HEK293 (cell line): Measurements from ENCODE around the gene AP1S2.

Experiments
- ATF2 ChIP-seq: fragments of 450-650 bp; formaldehyde crosslinking; IDR thresholded peaks from 2 replicates; pipeline ENCODE4 v1.5.1; 2016; ENCODE audit warnings: missing biosample characterization, missing genetic modification characterization, low read depth
- CTCF ChIP-seq: fragments of 450-650 bp; formaldehyde crosslinking; IDR thresholded peaks from 2 replicates; pipeline ENCODE4 v1.5.1; 2016; ENCODE audit warnings: missing biosample characterization, missing genetic modification characterization
- HOXA7 ChIP-seq: sonication (generic); formaldehyde crosslinking; IDR thresholded peaks from 2 replicates; pipeline ENCODE4 v1.8.1; 2022; ENCODE audit warnings: missing genetic modification reagents, borderline replicate concordance
- REST ChIP-seq: fragments of 450-650 bp; formaldehyde crosslinking; IDR thresholded peaks from 2 replicates; pipeline ENCODE4 v1.5.1; 2016; ENCODE audit warnings: missing biosample characterization, missing genetic modification characterization
- SETDB1 ChIP-seq: IDR thresholded peaks from one replicate; pipeline ENCODE4 v1.6.1; 2017; ENCODE audit warnings: mild to moderate bottlenecking, low read length, moderate library complexity, mixed read lengths; ENCODE audit not compliant: insufficient read length
- YY1 ChIP-seq: fragments of 450-650 bp; formaldehyde crosslinking; IDR thresholded peaks from 2 replicates; pipeline ENCODE4 v1.5.1; 2018; ENCODE audit warnings: missing biosample characterization, missing genetic modification characterization
- ZNF132 ChIP-seq: fragments of 450-650 bp; formaldehyde crosslinking; IDR thresholded peaks from 2 replicates; pipeline ENCODE4 v1.5.1; 2017; ENCODE audit warnings: missing biosample characterization, missing genetic modification characterization, borderline replicate concordance
- ZNF138 ChIP-seq: fragments of 450-650 bp; formaldehyde crosslinking; IDR thresholded peaks from 2 replicates; pipeline ENCODE4 v1.5.1; 2016; ENCODE audit warnings: missing biosample characterization, missing genetic modification characterization, borderline replicate concordance
- ZNF416 ChIP-seq: fragments of 450-650 bp; formaldehyde crosslinking; IDR thresholded peaks from 2 replicates; pipeline ENCODE4 v1.5.1; 2016; ENCODE audit warnings: missing biosample characterization, missing genetic modification characterization
- ZNF768 ChIP-seq: fragments of 450-650 bp; formaldehyde crosslinking; IDR thresholded peaks from 2 replicates; pipeline ENCODE4 v1.5.1; 2018; ENCODE audit warnings: missing biosample characterization, mild to moderate bottlenecking, missing genetic modification characterization
- ZNF792 ChIP-seq: fragments of 450-650 bp; formaldehyde crosslinking; IDR thresholded peaks from 2 replicates; pipeline ENCODE4 v1.5.1; 2016; ENCODE audit warnings: missing biosample characterization, missing genetic modification characterization
- TF ChIP-seq, protein P1 (sequence below): fragments of 450-650 bp; formaldehyde crosslinking; IDR thresholded peaks from 2 replicates; pipeline ENCODE4 v1.5.1; 2016; ENCODE audit warnings: missing biosample characterization, missing genetic modification characterization, borderline replicate concordance
- TF ChIP-seq, protein P2 (sequence below): sonication (generic); formaldehyde crosslinking; IDR thresholded peaks from 2 replicates; pipeline ENCODE4 v1.8.1; 2022; ENCODE audit warnings: mild to moderate bottlenecking, moderate library complexity, missing genetic modification reagents
- TF ChIP-seq, protein P3 (sequence below): fragments of 450-650 bp; formaldehyde crosslinking; IDR thresholded peaks from 2 replicates; pipeline ENCODE4 v1.5.1; 2016; ENCODE audit warnings: missing biosample characterization, missing genetic modification characterization

DNA sequence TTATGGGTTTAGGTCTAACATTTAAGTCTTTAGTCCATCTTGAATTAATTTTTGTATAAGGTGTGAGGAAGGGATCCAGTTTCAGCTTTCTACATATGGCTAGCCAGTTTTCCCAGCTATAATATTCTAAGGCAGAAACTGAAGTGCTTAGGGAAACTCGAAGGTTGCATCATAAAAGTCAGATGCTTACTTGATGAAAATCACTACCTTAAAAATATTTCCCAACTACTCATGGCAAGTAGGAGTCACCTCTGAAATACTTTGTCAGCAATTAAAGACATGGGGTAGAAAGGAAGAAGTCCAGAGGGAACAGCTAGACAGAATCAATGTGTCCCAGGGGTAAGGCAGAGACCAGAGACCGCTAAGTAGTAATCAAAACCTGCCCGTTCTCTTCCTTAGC lies 6.3 kb upstream of the AP1S2 start:
- TF ChIP-seq, protein P1, sequence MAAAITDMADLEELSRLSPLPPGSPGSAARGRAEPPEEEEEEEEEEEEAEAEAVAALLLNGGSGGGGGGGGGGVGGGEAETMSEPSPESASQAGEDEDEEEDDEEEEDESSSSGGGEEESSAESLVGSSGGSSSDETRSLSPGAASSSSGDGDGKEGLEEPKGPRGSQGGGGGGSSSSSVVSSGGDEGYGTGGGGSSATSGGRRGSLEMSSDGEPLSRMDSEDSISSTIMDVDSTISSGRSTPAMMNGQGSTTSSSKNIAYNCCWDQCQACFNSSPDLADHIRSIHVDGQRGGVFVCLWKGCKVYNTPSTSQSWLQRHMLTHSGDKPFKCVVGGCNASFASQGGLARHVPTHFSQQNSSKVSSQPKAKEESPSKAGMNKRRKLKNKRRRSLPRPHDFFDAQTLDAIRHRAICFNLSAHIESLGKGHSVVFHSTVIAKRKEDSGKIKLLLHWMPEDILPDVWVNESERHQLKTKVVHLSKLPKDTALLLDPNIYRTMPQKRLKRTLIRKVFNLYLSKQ (tag by site-specific recombination): no peak
- TF ChIP-seq SETDB1 (no peak), ZNF132 (tag by site-specific recombination) (no peak), ZNF792 (tag by site-specific recombination) (no peak), CTCF (tag by site-specific recombination) (no peak), ATF2 (no peak), YY1 (tag by site-specific recombination) (no peak), HOXA7 (CRISPR knock-in tag) (no peak), ZNF768 (no peak), ZNF416 (no peak), REST (no peak), ZNF138 (tag by site-specific recombination) (no peak)
- TF ChIP-seq, protein P2, sequence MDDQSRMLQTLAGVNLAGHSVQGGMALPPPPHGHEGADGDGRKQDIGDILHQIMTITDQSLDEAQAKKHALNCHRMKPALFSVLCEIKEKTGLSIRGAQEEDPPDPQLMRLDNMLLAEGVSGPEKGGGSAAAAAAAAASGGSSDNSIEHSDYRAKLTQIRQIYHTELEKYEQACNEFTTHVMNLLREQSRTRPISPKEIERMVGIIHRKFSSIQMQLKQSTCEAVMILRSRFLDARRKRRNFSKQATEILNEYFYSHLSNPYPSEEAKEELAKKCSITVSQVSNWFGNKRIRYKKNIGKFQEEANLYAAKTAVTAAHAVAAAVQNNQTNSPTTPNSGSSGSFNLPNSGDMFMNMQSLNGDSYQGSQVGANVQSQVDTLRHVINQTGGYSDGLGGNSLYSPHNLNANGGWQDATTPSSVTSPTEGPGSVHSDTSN (CRISPR knock-in tag): no peak
- TF ChIP-seq, protein P3, sequence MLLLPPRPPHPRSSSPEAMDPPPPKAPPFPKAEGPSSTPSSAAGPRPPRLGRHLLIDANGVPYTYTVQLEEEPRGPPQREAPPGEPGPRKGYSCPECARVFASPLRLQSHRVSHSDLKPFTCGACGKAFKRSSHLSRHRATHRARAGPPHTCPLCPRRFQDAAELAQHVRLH (tag by site-specific recombination): no peak
